Stimulated activated CD8-positive, alpha-beta memory T cell treated with anti-CD3 and anti-CD28 coated beads, Interleukin-12 subunit alpha, Interleukin-12 subunit beta, amount 100 ng/mL, for 1 hour (primary cell): ENCODE measurements around the gene PRRT1B.
"Not testable (repeated sequence)": the region's sequence is repeated elsewhere in the genome, so short reads cannot be mapped to it uniquely, and the experiment has no call there.

Source experiments
- DNase-seq: peaks from one replicate; pipeline ENCODE4 v3.0.0-alpha.2; 2020; ENCODE audit warnings: low read depth

Gene PRRT1B

DNA sequence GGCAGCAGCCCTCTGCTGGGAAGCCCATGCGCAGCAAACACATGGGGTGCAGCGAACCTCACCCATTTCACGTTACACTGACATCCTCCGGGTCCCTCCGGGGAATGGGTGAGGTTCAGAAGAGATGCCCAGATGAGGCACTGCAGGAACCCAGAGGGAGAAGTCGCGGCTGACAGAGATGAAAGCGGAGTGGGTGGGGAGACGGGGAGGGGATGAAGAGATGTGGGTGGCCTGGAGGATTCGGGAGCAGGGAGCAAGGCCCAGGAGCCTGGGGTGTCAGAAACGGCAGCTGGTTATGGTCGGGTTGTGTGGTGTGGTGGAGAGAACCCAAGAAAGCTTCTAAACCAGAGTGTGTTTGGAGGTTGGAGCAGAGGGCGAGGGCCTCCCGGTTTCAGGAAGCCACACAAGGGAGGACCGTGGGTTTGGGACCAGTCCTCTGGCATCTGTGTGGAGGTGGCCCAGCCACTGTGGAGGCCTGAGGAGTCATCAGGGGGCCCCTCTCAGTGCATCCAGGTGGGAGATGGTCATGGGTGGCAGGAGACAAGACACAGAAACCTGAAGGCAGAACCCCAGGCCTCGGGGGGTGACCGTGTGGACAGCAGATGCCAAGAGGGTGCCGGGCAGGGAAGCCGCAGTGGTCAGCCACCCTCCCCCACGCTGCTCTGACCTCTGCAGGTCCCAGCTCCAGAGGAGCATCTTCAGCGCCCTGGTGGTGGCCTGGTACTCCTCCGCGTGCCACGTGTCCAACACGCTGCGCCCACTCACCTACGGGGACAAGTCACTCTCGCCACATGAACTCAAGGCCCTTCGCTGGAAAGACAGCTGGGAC lies 22.9 kb upstream of the PRRT1B start:
- no peak for DNase-seq

DNA sequence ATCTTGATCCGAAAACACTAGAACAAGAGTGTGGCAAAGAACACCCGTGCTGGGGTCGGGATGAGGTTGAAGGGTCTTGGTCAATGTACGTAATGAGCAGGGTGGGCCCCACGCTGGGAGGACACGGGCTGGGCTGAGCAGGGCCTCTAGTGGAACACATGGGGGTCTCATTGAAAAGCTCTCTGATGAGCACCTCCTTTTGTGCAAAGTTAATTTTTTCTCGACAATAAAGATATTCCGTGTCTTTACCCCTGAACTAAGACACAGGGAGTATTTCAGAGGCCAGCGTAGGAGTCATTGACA lies 22.3 kb upstream of the PRRT1B start:
- no peak for DNase-seq

DNA sequence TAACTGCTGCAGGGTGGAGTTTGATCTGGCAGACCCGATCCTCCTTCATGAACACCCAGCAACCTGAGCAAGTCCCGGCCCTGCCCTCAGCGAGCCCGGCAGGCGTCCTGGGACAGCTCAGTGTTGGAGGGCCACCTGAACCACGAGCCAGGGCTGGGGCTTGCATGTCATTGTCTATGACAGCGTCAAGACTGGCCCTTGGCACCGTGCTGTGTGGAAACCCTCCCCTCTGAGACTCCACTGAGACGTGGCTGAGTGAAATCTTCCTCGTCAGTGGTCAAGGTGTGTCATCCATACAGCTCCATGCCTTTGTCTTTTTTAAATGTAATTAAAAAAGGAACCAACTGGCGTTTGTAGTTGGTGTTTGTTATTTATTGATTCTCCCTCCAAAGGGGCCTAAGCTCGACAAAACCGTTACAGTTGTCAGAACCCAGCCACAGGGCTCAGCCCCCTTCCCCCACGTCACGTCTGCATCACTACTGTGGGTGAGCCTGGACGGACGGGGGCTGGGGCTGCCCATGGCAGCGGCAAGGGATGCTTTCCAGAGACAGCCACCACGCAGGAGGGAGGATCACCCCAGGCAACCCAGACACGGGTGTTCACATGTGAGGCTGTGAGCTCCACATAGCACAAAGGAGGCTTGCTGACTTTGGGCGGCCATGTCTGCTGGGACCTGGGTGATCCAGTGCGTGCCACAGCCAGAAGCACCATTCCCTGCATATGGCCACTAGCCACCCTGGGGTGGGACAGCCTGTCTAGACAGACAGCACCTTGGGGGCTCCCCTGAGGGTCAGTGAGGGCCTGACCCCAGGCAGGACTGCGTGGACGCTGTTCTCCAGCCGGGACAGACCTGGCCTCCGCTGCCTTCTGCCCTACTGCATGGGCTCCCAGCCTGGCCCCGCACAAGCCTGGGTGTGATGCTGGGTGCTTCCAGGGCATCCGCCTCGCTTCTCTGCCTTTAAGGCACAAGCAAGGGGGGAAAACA lies 21.6 kb upstream of the PRRT1B start:
- DNase-seq: no peak

DNA sequence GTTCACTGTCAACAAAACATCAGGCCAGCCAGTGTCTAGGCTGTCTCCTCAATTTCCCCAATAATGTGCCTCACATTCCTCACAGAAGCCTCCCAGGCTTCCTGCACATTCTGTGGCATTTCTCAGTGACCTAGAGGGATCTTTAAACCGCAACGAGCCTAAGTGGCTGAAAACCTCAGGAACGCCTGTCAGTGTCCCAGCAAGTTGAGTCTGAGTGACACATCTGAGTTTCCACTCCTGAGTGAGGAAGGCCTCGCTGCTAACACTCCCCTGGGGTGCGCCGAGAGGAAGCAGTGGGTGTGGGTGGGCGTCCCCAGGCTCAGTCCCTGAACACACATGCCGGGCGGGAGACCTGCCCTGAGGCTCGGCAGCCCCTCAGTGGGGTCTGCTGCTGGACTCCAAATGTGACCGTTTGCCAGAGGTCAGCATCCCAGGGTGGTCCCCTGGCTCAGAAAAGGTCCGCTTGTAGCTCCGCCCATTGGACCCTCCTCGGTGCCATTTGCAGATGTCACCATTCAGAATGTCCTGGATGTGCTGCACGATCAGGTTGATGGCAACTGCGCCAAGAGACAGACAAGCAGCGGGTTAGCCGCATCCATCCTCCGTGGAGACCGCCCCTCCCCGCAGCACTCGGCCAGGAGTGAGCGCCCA lies 20.5 kb upstream of the PRRT1B start:
- no peak for DNase-seq

DNA sequence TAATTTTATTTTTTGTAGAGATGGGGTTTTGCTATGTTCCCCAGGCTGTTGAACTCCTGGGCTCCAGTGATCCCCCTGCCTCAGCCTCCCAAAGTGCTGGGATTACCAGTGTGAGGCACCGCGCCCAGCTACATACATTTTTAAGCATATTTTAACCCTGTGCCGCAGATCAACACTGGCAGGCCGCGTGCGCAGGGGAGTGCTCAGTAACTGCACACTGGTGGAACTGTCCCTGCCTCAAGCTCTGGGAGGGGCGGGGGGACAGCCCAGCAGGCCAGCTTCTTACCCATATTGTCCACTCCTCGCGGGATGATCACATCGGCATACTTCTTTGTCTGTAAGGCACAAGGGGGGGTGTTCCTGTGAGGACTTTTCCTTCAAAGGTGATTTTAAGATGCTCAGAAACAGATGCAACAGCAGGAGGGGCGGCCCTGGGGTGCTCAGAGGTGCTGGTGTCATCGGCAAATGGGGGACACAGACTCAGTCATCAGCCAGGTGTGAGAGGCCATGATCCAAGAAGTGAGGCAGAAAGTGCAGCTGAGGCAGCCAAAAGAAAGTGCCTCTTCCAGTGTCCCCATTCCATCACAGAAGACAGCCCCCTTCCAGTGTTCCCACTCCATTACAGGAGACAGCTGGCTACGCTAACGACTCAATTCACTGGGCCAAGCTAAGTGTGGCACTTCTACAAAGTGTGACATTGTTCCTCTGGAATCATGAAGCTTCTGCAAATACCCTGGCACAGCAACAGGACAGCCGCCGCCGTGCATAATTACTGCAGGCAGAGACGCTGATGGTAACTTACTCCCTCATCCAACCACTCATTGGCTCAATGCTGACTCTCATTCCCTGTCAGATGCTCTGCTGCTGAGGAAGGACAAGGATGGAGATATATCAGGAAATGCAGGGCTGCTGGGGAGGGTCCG lies 19.4 kb upstream of the PRRT1B start:
- DNase-seq: no peak

DNA sequence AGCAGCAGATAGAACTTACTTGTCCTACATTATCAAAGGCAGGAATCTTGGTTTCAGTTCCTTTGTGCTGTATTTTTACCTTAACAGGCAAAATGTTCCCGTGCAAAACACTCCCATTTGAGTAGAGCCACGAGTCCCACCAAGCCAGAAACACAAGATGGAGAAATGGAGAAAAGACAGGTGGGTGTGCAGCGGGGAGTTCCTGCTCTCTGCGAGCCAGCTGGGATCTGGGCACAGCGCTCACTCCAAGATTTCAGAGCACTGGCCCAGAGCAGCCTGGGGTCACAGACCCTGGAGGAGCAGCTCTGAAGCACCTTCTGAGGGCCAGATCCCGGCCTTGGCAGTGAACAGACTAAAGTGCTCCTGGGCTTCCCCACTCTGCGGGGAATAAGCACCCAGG lies 17.1 kb upstream of the PRRT1B start:
- no peak for DNase-seq

DNA sequence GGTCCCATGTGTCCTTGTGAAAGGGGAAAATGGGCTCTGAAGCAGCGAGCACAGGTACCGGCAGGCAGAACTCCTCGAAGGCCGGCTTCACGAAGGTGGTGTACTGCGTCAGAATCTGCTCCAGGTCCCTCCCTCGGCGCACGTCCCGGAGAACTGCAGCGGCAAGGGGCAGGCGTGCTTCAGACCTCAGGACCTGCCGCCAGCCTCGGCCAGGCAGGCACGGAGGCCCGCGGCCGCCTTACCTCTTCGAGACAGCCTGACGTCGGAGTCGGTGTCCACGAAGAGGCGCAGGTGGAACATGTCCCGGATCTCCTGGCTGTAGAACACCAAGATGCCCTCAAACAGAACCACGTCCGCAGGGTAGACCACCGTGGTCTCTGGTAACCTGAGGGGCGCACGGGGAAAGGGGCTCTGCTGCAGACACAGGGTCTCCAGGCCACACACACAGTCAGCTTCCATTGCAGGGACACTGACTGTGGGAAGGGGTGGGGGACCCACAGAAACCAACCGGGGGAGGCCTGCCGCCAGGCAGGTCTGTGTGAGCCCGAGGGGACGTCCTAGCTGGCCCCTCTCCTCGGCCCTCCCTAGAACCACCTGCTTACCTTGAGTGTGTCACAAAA lies 16.3 kb upstream of the PRRT1B start:
- no peak for DNase-seq

DNA sequence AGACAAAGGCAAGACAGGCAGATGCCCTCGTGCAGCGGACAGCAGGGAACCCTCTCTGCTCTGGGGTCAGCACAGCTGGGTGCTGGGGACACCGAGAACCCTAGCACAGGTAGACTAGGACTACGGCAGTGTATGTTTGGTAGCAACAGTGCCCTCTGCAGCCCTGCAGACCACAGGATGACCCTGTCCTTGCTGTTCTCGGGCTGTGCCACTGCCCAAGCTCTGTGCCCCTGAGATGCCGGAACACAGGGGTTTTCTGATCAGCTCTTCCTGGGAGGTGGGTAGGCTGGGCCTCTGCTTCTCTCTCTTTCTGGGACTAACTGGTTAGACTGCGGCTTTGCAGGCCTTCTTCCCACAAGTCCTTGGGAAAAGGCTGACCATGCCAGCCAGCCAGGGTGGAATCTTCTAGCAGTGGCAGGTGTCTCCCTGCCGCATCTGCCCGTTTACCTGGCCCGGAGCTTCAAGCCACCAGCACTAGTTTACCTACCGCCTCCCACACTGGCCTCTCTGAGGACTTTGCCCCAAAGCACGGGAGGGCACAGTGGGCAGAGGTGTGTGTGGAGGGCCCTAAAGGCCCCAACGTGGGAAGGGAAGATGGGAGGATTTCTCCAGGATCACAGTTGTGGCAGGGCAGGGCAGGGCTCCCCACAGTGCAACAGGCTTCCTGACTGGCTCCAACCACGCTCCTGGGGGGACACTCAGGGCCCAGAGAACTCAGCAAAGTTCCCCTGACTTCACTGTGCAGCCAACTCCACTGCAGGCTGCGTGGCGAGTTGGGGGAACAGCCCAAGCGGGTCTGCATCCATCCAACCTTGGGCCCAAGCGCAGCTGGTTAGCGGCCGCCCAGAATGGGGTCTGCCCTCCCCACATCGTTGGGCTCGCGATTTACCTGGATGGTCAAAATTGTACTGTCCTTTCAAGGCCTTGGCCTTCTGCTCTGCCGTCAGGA lies 15.5 kb upstream of the PRRT1B start:
- no peak for DNase-seq

DNA sequence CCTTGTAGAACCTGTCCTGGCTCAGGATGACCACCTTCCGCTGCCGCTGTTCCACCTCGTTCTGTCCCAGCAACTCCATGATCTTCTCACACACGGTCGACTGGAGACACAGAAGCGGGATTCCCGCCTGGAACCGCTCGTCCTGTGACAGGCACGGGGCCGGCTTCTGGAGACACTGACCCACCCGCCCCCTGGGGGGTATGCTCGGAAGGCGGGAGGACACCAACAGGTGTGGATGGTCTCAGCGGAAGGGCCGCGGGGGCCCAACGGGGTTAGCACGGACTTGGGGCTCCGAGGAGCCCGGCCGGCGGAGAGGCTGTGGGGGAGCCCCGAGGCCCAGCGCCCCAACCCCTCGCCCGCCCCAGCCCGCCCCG lies 14.8 kb upstream of the PRRT1B start:
- no peak for DNase-seq

DNA sequence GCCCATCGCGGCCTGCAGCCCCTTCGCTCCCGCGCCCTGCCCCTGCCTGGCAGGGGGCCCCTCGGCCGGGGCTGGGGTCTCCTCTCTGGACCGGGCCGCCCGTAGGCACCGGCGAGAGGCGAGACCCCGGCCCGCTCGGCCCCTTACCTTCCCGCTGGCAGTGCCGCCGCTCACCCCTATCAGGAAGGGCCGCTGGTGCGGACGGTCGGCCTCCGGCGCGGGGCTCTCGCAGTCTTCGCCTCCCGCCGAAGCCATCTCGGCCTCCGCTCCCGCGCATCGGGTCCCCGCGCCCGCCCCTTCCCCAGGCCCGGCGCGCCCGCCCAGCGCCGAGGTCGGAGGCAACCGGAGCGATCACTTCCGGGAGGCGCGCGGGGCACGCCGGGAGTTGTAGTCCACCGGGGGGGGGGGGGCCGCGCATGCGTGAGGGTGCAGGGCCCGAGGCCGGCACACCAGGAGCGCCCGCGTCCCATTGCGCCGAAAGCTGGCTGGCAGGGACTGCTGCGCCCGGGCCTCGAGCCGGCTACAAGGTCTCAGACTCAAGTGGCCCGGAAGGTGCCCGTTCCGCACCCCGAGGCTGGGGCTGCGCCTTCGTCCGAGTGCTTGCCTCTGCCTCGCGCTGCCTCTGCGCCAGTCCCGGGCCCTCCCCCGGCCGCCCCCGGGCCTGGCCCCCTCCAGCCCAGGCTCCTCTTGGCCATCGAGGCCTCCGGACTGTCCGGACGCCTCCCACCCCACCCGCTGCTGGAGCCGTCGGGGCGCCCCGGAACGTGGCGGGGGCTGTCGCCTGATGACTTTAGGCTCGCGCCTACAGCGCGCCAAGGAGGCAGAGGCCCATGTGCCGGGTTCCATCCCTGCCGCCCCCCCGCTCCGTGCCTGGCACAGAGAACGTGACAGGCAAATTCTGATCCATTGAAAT lies 14.1 kb upstream of the PRRT1B start, which contains the start of gene UCK1:
TSS of gene UCK1 (minus strand) at position 344 of the 913 bp plus-strand sequence. CDS start at position 255, 89 bp downstream.
- peak; percentile 58 for DNase-seq

DNA sequence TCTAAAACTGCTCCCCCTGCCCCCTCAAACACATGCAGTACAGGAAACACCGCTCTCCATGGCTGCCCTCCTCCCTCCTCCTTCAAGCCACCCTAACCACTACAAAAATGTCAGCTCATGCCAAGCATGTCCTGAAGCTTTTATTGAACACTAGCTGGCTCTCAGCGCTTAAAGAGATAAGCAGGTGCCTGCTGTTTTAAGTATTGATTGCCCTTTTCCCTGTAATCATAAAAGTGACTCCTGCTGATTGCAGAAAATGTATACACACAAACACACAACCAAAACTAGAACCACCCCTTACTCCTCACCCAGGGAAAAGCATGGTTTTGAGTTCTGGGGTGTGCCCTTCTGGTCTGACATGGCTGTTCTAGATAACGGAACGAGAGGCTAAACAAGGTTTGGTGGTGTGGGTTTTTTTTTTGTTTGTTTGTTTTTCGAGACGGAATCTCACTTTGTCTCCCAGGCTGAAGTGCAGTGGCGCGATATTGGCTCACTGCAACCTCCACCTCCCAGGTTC lies 10.5 kb upstream of the PRRT1B start:
- no peak for DNase-seq

DNA sequence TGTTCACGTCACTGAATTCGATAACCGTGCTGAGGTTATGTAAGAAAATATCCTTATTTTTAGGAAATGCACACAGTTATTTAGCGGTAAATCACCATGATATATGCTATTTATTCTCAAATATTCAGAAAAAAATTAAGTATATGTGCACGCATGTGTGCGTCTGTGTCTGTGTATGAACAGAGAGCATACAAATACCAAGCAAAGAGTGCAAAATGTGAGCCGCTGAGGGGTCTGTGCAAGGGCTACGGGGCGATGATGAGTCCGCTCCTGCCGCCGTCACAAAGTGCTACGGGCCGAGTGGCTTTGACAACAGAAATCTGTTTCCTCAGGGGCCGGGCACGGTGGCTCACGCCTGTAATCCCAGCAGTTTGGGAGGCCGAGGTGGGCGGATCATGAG lies 7.4 kb upstream of the PRRT1B start:
- no peak for DNase-seq

DNA sequence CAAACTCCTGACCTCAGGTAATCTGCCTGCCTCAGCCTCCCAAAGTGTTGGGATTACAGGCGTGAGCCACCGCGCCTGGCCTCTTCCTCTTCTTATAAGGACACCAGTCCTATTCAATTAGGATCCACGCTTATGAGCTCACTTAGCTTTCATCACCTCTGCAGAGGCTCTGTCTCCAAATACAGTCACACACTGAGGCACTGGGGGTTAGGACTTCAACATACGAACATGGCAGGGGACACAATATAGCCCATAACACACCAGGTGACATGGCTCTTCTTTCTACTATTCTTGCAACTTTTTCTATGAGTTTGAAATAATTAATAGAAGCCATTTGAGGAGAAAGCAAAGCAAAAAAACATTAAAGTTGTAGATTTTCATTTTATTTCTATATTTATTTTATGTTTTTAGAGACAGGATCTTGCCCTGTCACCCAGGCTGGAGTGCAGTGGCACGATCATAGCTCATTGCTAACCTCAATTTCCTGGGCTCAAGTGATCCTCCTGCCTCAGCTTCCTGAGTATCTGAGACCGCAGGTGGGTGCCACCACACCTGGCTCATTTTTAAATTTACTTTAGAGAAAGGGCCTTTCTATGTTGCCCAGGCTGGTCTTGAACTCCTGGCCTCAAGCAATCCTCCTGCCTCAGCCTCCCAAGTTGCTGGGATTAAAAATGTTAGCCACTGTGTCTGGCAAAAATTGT lies 6.0 kb upstream of the PRRT1B start:
- no peak for DNase-seq

DNA sequence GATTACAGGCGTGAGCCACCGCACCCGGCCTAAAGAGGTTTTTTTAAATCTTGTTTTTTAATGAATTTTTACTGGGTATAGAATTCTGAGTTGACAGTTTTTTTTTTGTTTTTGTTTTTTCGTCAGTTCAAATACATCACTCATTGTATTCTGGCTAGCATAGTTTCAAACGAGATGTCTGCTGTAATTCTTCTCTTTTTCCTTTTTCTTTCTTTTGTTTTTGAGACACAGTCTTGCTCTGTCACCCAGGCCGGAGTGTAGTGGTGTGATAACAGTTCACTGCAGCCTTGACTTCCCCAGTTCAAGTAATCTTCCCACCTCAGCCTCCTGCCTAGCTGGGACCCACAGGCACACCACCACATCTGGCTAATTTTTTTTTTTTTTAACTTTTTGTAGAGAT lies 2.2 kb upstream of the PRRT1B start:
- no peak for DNase-seq

DNA sequence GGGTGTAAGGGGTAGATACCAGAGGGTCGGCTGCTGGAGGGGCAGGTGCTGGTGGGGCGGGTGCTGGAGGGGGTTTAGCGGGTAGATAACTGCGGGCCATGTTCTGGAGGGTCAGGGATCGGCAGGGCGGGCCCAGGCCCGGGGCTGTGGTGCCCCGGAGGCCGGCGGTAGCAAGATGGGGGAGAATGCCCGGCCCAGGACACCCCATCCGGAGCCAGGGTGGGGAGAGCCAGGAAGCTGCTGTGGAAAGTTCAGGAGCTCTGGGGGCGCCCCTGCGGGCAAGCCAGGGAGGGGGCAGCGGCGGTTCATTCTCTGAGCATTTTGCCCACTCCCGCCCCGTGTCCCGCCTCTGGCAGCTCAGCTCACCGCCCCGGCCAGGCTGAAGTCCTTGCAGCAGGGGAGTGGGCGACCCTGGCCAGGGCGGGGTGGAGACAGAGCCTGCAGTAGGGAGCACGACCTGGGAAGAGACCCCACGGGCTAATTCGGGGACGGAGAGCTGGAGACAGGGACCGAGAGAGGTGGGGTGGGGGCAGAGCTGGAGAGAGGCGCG lies 538 bp downstream of the PRRT1B start:
- no peak for DNase-seq

DNA sequence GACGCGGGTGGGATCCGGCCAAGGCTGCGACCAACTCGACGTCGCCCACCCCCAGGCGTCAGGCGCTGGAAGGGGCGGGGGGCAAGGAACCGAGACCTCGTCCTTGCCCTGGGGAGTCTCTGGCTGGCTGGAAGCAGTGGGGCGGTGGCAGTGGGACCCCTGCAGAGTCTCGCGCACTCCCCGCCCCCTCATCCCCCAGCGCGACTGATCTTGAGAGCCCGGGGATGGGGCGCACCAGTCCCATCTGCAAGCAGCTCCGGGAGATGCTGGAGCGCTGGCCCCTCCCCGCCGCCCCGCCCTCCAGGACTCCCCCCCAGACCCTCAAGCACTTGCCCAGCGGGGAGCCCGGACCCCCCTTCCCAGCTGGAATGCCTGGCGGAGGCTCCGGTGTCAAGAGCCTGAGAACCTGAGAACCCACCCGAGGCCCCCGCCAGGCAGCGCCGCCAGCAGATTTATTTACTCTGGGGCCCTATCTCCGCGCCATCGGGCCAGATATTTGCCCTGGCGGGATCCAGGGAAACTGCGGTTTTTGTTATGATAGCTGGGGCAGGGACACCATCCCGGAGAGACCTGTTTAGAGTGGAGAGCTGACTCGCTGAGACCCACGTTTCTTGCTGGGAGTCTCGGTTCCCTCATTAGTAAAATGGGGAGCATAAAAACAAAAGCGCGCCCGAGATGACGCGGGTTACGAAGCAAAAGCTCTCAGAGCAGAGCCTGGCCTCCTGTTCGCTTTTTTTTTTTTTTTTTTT lies 1.2 kb downstream of the PRRT1B start:
- no peak for DNase-seq

DNA sequence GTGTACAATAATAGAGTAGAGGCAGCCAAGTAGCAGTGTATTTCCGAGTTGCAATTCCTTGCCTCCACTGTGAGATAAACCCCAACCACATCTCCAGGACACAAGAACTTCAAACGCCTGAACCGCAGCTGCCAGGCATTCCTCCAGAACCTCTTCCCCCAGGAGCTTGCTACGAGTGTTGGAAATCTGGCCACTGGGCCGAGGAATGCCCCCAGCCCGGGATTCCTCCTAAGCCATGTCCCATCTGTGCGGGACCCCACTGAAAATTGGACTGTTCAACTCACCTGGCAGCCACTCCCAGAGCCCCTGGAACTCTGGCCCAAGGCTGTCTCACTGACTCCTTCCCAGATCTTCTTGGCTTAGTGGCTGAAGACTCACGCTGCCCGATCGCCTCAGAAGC lies 3.9 kb downstream of the PRRT1B start:
- DNase-seq: not testable (repeated sequence)
